Loucy (cell line): ENCODE measurements around the gene SEC22C.

Experiments used
- H2AFZ ChIP-seq: fragments of 200-600 bp; sonication (generic); 2 replicates; pipeline ENCODE4 v1.6.0; 2016; ENCODE audit warnings: antibody characterized with exemption, mild to moderate bottlenecking, low read length, moderate library complexity
- H3F3A ChIP-seq: fragments of 200-600 bp; 2 replicates; pipeline ENCODE4 v1.6.0; 2016; ENCODE audit warnings: antibody characterized with exemption, low read depth, mild to moderate bottlenecking
- H3K27me3 ChIP-seq: fragments of 200-600 bp; sonication (generic); 2 replicates; pipeline ENCODE4 v1.6.1; 2014; ENCODE audit warnings: low read length, mild to moderate bottlenecking; ENCODE audit not compliant: insufficient read depth, poor library complexity, severe bottlenecking
- H3K36me3 ChIP-seq: fragments of 200-600 bp; sonication (generic); 2 replicates; pipeline ENCODE4 v1.6.1; 2016; ENCODE audit warnings: low read length; ENCODE audit not compliant: insufficient read depth
- H3K4me1 ChIP-seq: fragments of 200-600 bp; sonication (generic); 2 replicates; pipeline ENCODE4 v1.5.1; 2014; ENCODE audit warnings: low read length, mild to moderate bottlenecking; ENCODE audit not compliant: insufficient read depth, poor library complexity, severe bottlenecking
- H3K4me2 ChIP-seq: fragments of 200-600 bp; sonication (generic); 2 replicates; pipeline ENCODE4 v1.6.0; 2014; ENCODE audit warnings: antibody characterized with exemption, low read length, low read depth, mild to moderate bottlenecking; ENCODE audit not compliant: poor library complexity, severe bottlenecking
- H3K4me3 ChIP-seq: fragments of 200-600 bp; sonication (generic); 2 replicates; pipeline ENCODE4 v1.5.1; 2014; ENCODE audit warnings: low read length, mild to moderate bottlenecking, mixed read lengths; ENCODE audit not compliant: poor library complexity, severe bottlenecking
- H3K79me2 ChIP-seq: fragments of 200-600 bp; sonication (generic); 2 replicates; pipeline ENCODE4 v1.6.1; 2014; ENCODE audit warnings: low read length; ENCODE audit not compliant: insufficient read depth
- H3K9ac ChIP-seq: fragments of 200-600 bp; sonication (generic); 2 replicates; pipeline ENCODE4 v1.6.0; 2014; ENCODE audit warnings: mild to moderate bottlenecking, low read depth, low read length, moderate library complexity; ENCODE audit not compliant: poor library complexity, severe bottlenecking
- H3K9me2 ChIP-seq: fragments of 200-600 bp; sonication (generic); replicated peaks from 2 replicates; pipeline ENCODE4 v1.6.1; 2016; ENCODE audit warnings: low read depth, low read length, mixed read lengths
- H3K9me3 ChIP-seq: fragments of 200-600 bp; sonication (generic); 2 replicates; pipeline ENCODE4 v1.6.1; 2014; ENCODE audit warnings: mild to moderate bottlenecking, antibody characterized with exemption, low read length, low read depth; ENCODE audit not compliant: insufficient read depth
- H4K20me1 ChIP-seq: fragments of 200-600 bp; sonication (generic); 2 replicates; pipeline ENCODE4 v1.6.0; 2014; ENCODE audit warnings: antibody characterized with exemption, low read length, mild to moderate bottlenecking; ENCODE audit not compliant: insufficient read depth, poor library complexity, severe bottlenecking
- EZH2phosphoT487 ChIP-seq: fragments of 200-600 bp; IDR thresholded peaks from 2 replicates; pipeline ENCODE4 v1.6.1; 2018; ENCODE audit warnings: antibody characterized with exemption, mild to moderate bottlenecking, moderate library complexity, borderline replicate concordance
- TF ChIP-seq, protein P1 (sequence below): fragments of 200-600 bp; sonication (generic); conservative IDR thresholded peaks from 2 replicates; pipeline ENCODE4 v1.5.1; 2014; ENCODE audit warnings: mild to moderate bottlenecking, antibody characterized with exemption, low read length

Gene SEC22C

DNA sequence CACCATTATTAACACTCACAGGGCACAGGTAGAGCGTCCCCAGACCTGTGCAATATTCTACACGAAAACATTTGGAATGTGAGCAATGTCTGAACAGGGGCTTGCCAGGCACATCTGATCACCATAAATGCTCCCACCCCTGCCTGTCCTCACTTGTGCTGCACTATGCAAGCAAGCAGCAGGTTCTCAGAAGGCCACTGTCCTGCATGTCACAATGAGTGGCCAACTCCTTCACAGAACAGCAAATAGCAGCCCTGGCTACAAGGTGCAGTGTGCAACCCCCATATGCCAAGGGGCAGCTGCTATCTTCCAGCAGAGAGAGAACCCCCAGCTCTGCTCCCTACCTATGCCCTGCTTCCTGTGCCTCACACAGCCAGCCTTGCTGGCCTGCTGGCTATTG, 32.6 kb downstream of the SEC22C start:
- Histone ChIP-seq H3K9ac (no peak overlapping the region), H2AFZ (no peak overlapping the region), H3K9me2 (no peaks in the 10 kb centered on the region), H3K9me3 (no peaks in the 10 kb centered on the region), H3K36me3 (peaks cover 25% of the 10 kb centered on the region), H3K4me3 (no peak overlapping the region), H3K4me2 (no peak overlapping the region), H3K4me1 (no peaks in the 10 kb centered on the region), H4K20me1 (no peaks in the 10 kb centered on the region), H3K79me2 (no peaks in the 10 kb centered on the region), H3F3A (no peaks in the 10 kb centered on the region), H3K27me3 (no peaks in the 10 kb centered on the region)
- no peak for TF ChIP-seq EZH2phosphoT487
- TF ChIP-seq, protein P1, sequence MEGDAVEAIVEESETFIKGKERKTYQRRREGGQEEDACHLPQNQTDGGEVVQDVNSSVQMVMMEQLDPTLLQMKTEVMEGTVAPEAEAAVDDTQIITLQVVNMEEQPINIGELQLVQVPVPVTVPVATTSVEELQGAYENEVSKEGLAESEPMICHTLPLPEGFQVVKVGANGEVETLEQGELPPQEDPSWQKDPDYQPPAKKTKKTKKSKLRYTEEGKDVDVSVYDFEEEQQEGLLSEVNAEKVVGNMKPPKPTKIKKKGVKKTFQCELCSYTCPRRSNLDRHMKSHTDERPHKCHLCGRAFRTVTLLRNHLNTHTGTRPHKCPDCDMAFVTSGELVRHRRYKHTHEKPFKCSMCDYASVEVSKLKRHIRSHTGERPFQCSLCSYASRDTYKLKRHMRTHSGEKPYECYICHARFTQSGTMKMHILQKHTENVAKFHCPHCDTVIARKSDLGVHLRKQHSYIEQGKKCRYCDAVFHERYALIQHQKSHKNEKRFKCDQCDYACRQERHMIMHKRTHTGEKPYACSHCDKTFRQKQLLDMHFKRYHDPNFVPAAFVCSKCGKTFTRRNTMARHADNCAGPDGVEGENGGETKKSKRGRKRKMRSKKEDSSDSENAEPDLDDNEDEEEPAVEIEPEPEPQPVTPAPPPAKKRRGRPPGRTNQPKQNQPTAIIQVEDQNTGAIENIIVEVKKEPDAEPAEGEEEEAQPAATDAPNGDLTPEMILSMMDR, result no peak

DNA sequence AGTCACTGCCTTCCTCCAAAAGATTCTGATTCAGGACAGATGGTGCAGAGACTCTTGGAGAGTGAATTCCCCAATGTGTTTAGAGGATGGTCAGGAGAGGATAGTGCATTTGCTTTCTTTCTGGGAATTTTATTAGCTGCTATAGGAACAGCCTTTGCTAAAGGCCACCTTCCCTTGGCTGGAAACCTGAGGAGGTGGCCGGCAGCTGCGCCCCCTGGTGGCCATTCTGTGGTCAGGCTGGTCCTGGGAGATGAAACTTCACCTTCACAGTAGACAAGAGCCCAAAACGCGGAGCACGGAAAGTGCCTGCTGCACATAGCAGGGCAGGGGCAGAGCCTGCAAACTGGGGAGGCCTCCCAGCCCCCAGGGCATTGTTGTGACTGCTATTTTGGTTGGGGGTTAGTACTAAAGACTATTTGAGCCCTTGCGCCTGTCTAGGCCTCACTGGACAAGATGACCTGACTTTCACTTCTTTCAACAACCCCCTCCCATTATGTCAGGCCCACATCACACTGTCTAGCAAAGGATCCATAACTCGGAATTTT, 34.3 kb downstream of the SEC22C start:
- Histone ChIP-seq H3K9me3 (no peaks in the 10 kb centered on the region), H2AFZ (no peak overlapping the region), H3K79me2 (no peaks in the 10 kb centered on the region), H3K9me2 (no peaks in the 10 kb centered on the region), H3K4me1 (no peaks in the 10 kb centered on the region), H3K4me3 (no peak overlapping the region), H4K20me1 (no peaks in the 10 kb centered on the region), H3F3A (no peaks in the 10 kb centered on the region), H3K9ac (no peak overlapping the region), H3K36me3 (peaks cover 9% of the 10 kb centered on the region), H3K4me2 (no peak overlapping the region), H3K27me3 (no peaks in the 10 kb centered on the region)
- TF ChIP-seq, protein P1, result peak; percentile 96
- TF ChIP-seq EZH2phosphoT487, result no peak

DNA sequence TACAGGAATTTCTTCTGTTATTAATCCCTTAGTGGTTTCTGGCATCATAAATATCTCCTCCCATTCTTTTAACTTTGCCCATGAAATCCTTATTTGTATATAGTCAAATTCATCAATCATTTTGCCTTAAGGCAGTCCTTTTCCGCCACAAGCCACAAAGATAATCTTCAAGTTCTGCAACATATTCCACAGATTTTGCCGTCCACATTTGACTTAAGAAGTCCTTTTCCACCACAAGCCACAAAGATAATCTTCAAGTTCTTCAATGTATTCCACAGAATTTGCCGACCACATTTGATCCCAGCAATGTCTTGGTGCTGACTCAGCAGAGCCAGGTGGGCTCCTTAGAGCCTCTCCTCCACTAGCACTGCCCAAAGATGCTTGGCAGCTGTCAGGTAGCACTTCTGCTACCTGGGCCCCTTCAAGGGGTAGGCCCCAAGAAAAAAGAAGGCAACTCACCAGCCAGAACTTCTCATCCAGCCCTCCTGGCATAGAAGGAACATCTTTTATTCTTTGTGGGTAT, 35.0 kb downstream of the SEC22C start:
- Histone ChIP-seq H3F3A (no peaks in the 10 kb centered on the region), H3K9me3 (no peaks in the 10 kb centered on the region), H3K36me3 (peaks cover 2% of the 10 kb centered on the region; the same call in 1 of the 2 replicates), H3K4me2 (no peak overlapping the region), H2AFZ (no peak overlapping the region), H3K9ac (no peak overlapping the region), H3K4me1 (no peaks in the 10 kb centered on the region), H3K9me2 (no peaks in the 10 kb centered on the region), H3K79me2 (no peaks in the 10 kb centered on the region), H3K27me3 (no peaks in the 10 kb centered on the region), H3K4me3 (no peak overlapping the region), H4K20me1 (no peaks in the 10 kb centered on the region)
- TF ChIP-seq, protein P1, result no peak
- TF ChIP-seq EZH2phosphoT487, result no peak
